RWPE2 (cell line): ENCODE measurements around the gene HSPE1.
"Not testable (repeated sequence)": the region's sequence is repeated elsewhere in the genome, so short reads cannot be mapped to it uniquely, and the experiment has no call there.

Source experiments
- ATAC-seq: fragments of 200-7000 bp; cut with Tn5 transposase; 3 replicates; pipeline ENCODE4 v1.9.1; 2021; ENCODE audit warnings: low read depth
- DNase-seq: peaks from one replicate; pipeline ENCODE4 v3.0.0-alpha.2; 2020; ENCODE audit warnings: low spot score
- H3K27ac ChIP-seq: fragments of 450-650 bp; 2 replicates; pipeline ENCODE4 v1.5.1; 2017; ENCODE audit warnings: mild to moderate bottlenecking; ENCODE audit not compliant: poor library complexity, severe bottlenecking
- H3K27me3 ChIP-seq: fragments of 250-450 bp; sonication (Bioruptor Pico); 2 replicates; pipeline ENCODE4 v1.5.1; 2021; ENCODE audit warnings: mild to moderate bottlenecking, moderate library complexity; ENCODE audit not compliant: insufficient read depth, poor library complexity, severe bottlenecking
- H3K36me3 ChIP-seq: fragments of 250-450 bp; sonication (Bioruptor Pico); 2 replicates; pipeline ENCODE4 v1.5.1; 2020; ENCODE audit warnings: low read depth, mild to moderate bottlenecking, moderate library complexity
- H3K4me1 ChIP-seq: fragments of 250-450 bp; sonication (Bioruptor Pico); 2 replicates; pipeline ENCODE4 v1.5.1; 2021; ENCODE audit warnings: mild to moderate bottlenecking, moderate library complexity; ENCODE audit not compliant: insufficient read depth, poor library complexity, severe bottlenecking
- H3K4me3 ChIP-seq: fragments of 250-450 bp; sonication (Bioruptor Pico); 2 replicates; pipeline ENCODE4 v1.5.1; 2021; ENCODE audit warnings: mild to moderate bottlenecking, moderate library complexity; ENCODE audit not compliant: severe bottlenecking
- H3K9me3 ChIP-seq: fragments of 250-450 bp; sonication (Bioruptor Pico); 2 replicates; pipeline ENCODE4 v1.5.1; 2021; ENCODE audit warnings: mild to moderate bottlenecking, moderate library complexity; ENCODE audit not compliant: severe bottlenecking
- CTCF ChIP-seq: fragments of 450-650 bp; IDR thresholded peaks from one replicate; pipeline ENCODE4 v1.5.1; 2017; ENCODE audit warnings: mild to moderate bottlenecking, moderate library complexity; ENCODE audit not compliant: poor library complexity, severe bottlenecking

HSPE1 gene

GRCh38 chr2:197464175-197464574, 36.0 kb upstream of the HSPE1 start:
- Histone ChIP-seq H3K4me3 (no peak overlapping the region), H3K27ac (no peak overlapping the region), H3K36me3 (peaks cover 76% of the 10 kb centered on the region), H3K9me3 (no peaks in the 10 kb centered on the region), H3K27me3 (no peaks in the 10 kb centered on the region), H3K4me1 (peaks cover 8% of the 10 kb centered on the region)
- TF ChIP-seq CTCF, result no peak
- DNase-seq, result no peak
- ATAC-seq, result no peak

GRCh38 chr2:197472166-197472565, 28.0 kb upstream of the HSPE1 start:
- TF ChIP-seq CTCF, result no peak
- no peak for DNase-seq

GRCh38 chr2:197477797-197478196, 22.4 kb upstream of the HSPE1 start:
- DNase-seq (no peak), ATAC-seq (no peak)
- Histone ChIP-seq H3K36me3 (peaks cover 55% of the 10 kb centered on the region), H3K4me1 (no peaks in the 10 kb centered on the region), H3K9me3 (peaks cover 1% of the 10 kb centered on the region), H3K4me3 (no peak overlapping the region), H3K27me3 (no peaks in the 10 kb centered on the region), H3K27ac (no peak overlapping the region)
- TF ChIP-seq CTCF, result no peak

More at GRCh38 chr2:197472166-197472565, 28.0 kb upstream of the HSPE1 start:
- Histone ChIP-seq H3K36me3 (peaks cover 73% of the 10 kb centered on the region), H3K27ac (no peak overlapping the region), H3K9me3 (no peaks in the 10 kb centered on the region), H3K27me3 (no peaks in the 10 kb centered on the region), H3K4me1 (no peaks in the 10 kb centered on the region), H3K4me3 (no peak overlapping the region)
- no peak for ATAC-seq

GRCh38 chr2:197480165-197481036, 19.8 kb upstream of the HSPE1 start:
- H3K4me1 ChIP-seq, result no peaks in the 10 kb centered on the region
- peaks cover 11% of the 10 kb centered on the region for H3K9me3 ChIP-seq
- no peak for DNase-seq
- H3K27ac ChIP-seq, result no peak overlapping the region
- no peak for TF ChIP-seq CTCF
- no peaks in the 10 kb centered on the region for H3K27me3 ChIP-seq
- no peak overlapping the region for H3K4me3 ChIP-seq
- peaks cover 45% of the 10 kb centered on the region for H3K36me3 ChIP-seq
- no peak for ATAC-seq

GRCh38 chr2:197484248-197484647, 15.9 kb upstream of the HSPE1 start:
- not testable (repeated sequence) for ATAC-seq, H3K4me1 ChIP-seq, H3K27ac ChIP-seq, DNase-seq, H3K4me3 ChIP-seq, H3K27me3 ChIP-seq
- Histone ChIP-seq H3K36me3 (peaks cover 54% of the 10 kb centered on the region), H3K9me3 (peaks cover 11% of the 10 kb centered on the region)
